Hematopoietic multipotent progenitor cell treated with erythropoietin and hydrocortisone succinate and interleukin-3 and kit ligand, for 17 days (in vitro differentiated cells): ENCODE results near the gene CD300A.

Experiments used
- DNase-seq: peaks from one replicate; pipeline ENCODE4 v3.0.0-alpha.2; 2015; ENCODE audit warnings: low spot score

CD300A gene

DNA sequence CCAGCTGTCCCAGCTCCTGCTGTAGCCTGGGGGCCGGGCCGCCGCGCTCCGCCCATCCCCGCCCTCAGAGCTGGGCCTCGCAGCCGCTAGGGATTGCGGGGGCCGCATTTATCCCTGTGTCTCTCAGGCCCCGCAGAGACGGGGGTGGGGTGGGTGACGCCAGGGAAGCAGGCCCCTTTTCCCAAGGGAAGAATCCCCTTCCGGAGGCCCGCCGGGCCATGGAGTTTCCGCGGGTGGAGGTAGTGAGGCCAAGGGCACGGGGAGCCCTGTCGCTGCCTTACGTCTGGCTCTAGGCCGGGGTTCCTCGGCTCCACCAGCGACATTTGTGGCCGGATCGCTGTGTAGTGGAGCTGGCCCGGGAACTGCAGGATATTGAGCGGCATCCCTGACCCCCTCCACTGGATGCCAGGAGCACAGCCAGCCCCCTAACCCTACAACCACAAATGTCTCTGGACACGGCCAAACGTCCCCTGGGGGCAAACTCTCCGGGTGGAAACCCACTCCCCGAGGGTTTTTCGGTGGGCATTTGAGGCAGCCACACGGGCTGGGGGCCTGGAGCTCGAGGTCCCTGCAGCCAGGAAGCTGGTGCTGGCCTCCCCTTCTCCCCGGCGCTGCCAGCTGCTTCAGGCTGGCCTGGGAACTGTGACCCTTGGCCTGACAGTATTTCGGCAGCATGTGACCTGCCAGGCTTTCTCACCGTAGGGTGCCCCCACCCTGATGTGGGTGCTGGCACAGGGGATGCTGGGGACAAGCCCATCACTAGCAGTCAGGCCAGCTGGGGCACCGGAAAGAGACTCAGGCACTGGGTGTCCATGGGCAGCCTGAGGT is 12.0 kb upstream of the CD300A start:
- no peak for DNase-seq

DNA sequence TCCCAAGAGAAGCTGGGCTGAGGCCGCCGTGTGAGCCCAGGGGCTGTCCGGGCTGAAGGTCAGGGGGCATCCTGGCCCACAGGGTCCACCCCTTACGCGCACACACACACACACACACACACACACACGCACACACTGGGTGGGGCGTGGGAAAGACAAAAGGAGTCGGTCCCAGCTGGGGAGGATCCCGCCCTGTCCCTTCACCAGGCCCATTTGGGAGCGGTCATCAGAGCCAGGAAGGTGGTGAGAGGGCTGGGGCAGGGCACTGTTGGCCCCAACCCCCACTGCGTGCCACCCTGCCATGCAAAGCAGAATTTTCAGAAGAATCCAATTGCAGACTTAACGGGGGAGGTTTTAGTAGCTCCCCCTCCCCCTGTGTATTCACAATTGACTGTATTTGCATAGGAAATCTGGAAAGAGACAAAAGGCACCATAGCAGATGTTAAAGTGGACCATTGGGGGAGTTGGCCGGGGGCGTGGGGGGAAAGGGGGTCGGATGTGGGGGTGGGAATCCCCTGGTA is 11.3 kb upstream of the CD300A start:
- no peak for DNase-seq

DNA sequence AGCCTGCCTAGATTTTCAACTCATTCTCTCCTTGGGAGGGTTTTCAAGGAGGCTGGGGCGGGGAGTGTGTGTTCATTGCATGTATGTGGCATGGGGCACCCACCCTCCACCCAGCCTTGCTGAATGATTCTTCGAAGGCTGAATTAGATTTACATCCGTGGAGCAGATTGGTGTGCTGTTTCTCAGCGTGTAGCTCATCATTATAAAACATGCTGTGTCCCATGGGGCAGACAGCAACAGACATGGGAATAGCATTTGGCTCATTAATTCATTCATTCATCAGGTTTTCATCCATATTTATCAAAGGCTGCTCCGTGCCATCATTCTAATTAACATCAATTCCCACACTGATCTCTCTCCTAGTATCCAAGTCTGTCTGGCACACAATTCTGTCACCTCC is 10.6 kb upstream of the CD300A start:
- no peak for DNase-seq

DNA sequence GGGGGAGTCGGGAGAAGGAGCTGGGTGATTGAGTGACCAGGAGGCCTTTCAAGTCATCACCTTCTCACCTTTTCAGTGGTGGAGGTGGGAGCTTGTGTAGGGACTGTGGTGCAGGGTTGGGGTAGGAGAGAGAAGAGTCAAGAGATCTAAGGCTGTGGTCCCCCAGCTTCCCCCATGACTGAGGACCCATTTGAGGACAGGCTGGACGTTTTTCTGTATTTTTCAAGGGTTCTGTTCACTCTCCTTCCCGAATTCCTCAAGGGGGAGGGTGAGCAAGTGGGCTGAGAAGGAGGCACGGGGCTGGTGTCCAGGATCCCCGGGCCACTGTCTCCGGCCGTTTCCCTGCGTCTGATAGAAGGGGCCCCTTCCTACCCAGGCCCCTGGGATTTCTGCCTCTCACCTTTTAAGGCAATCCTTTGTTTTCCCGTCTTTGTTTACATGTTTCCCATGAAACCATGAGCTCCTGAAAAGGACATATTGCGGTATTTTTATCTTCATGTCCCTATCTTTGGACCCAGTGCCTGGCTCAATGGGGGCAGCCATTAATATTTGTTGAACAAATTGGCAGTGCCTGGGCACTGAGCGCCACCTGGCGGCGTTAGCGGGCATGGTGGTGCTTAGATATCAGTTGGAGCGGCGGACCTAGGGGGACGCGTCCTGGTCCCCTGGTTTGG is 9.2 kb upstream of the CD300A start:
- peak; percentile 76 for DNase-seq

DNA sequence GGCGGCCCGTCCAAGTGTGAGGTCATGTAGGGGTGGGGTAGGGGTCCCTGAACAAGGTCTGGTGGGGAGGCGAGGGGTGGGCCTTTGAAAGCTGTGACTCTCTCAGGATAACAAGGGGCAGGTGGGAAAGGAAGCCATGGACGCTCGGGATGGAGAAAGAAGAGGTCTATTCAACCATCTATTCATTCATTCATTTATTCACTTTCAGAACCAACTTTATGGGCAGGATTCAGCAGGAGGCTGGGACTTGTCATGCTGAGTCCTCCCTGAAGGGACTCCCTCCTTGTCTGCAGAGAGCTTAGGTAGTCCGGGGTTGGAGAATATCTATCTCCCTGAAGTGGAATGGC is 8.6 kb upstream of the CD300A start:
- no peak for DNase-seq

DNA sequence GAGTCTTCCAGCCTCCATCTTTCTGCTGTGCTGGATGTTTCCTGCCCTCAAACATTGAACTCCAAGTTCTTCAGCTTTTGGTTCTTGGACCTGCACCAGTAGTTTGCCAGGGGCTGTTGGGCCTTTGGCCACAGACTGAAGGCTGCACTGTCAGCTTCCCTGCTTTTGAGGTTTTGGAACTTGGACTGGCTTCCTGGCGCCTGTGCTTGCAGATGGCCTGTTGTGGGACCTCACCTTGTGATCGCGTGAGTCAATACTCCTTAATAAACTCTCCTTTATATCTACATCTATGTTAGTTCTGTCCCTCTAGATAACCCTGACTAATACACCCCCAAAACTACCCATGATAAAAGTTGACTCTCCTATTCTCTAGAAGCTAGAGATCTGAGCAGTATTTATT is 7.6 kb upstream of the CD300A start:
- DNase-seq, result no peak

DNA sequence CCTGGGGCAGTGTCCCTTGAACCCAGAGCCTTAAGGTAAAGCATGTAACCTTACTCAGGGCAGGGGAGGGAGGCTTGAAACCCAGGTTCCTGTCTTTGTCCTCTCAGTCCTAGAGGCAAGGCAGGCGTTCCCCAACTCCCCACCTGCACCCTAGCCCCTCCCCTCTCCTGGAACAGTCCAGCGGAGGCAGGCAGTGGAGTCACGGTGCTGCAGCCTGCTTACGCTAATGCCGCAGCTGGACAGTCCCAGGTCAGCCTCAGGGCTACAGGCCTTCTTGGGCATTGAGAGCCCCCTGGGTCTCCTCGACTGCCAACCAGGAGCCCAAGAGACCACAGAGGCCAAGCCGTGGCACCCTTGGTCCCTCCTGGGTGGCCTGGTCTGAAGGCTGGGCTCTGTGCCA is 6.8 kb upstream of the CD300A start:
- no peak for DNase-seq

DNA sequence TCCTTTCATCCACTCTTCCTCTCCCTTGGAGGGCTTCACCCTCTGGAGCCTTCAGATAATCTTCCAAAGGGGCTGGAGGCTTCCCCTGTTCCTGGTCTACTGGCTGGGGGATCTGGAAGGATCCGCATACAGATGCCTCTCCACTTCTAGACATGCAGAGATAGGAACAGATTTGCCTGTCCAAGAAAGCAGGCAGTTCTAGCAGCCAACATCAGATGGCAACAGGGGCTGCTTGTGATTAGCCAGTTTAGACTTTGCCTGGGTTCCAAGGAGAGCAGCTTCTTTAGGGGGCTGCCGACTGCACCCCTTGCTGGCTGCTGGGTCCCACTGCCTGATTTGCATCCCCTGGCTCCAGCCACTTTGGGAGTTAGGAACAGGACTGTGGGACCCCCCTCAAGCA is 6.2 kb upstream of the CD300A start:
- DNase-seq, result no peak

DNA sequence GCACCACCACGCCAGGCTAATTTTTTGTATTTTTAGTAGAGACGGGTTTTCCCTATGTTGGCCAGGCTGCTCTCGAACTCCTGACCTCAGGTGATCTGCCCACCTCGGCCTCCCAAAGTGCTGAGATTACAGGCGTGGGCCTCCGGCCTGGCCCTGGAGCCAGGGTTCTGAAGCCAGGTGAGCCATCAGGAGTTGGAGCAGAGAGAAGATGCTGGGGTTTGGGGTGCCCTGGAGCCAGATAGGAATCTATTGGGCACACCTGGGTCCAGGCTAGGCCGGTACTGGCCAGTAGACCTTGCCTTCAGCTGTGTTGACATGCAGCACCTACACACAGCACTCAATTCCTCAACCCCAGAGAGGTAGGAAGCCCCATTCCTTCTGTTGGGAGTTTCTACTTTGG is 5.4 kb upstream of the CD300A start:
- DNase-seq, result no peak

DNA sequence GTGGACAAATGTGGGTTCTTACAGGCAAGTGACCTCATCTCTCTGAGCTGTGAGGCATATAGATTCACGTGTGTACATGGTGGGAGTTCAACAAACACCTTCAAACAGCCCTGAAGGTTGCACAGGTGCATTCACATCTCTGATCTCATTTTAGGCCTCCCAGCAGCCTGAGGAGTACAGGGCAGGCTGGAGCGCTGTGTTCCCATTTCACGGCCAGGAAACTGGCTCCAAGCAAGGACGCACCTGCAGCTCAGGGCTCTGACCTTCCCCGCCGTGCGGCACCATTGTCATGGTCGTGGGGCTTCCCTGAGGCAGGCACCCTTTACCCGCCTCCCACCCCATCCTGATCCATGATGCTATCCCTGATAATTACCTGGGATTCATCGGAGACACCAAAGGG is 4.8 kb upstream of the CD300A start:
- no peak for DNase-seq

DNA sequence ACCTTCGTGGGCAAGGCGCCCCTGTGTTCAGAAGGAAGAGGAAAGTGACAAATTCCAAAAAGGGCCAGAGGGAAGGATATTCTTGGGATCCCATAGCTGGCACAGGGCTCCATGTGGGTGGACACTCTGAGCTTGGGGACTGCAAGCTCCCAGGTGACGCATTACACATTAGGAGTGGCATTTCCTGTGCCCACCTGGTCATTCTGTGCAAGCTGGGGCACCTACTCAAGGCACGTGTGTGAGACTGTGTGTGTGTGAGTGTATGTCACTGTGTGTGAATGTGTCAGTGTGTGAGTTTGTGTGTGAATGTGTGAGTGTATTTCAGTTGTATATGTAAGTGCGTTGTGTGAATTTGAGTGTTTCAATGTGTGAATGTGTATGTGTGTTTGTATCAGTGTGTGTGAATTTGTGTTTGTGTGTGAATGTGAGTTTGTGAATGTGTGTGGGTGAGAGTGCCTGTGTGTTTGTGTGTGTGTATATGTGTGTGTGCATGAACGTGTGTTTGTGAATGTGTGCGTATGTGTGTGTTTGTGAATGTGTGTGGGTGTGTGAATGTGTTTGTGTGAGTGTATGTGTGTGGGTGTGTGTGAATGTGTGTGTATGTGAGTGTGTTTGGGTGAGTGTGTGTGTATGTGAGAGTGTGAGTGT is 1.6 kb upstream of the CD300A start:
- DNase-seq, result no peak

DNA sequence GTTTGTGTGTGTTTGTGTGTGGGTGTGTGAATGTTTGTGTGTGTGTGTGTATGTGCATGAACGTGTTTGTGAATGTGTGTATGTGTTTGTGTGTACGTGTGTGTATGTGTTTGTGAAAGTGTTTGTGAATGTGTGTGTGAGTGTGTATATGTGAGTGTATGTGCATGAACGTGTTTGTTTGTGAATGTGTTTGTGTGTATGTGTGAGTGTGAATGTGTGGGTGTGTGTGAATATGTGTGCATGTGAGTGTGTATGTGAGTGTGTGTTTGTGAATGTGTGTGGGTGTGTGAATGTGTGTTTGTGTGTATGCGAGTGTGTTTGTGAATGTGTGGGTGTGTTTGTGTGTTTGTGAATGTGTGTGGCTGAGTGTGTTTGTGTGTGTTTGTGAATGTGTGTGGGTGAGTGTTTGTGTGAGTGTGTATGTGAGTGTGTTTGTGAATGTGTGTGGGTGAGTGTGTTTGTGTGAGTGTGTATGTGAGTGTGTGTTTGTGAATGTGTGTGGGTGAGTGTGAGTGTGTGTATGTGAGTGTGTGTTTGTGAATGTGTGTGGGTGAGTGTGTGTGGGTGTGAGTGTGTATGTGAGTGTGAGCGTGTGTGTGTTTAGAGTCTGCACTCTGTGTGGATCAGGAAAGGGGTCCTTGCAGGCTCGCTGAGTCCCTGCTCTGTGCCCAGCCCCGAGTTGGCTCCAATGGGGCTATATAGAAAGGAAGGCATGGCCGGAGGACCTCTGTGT is 890 bp upstream of the CD300A start:
- DNase-seq, result no peak

DNA sequence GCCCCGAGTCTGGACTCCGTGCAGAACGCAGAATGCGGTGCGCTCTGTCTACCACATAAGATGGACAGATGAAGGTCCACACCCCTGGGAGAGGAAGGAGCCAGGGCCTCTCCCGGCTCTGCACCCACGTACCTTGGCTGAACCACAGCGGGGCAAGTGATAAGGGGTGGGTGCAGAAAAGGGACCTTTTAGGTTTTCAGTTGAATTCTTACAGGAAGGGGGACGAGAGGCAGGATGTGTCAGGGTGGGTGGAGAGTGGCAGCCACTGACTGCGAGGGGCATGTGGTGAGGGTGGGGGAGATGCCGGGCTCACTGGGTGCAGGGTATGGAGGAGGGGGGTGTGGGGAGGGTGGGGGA is 372 bp downstream of the CD300A start:
- no peak for DNase-seq

DNA sequence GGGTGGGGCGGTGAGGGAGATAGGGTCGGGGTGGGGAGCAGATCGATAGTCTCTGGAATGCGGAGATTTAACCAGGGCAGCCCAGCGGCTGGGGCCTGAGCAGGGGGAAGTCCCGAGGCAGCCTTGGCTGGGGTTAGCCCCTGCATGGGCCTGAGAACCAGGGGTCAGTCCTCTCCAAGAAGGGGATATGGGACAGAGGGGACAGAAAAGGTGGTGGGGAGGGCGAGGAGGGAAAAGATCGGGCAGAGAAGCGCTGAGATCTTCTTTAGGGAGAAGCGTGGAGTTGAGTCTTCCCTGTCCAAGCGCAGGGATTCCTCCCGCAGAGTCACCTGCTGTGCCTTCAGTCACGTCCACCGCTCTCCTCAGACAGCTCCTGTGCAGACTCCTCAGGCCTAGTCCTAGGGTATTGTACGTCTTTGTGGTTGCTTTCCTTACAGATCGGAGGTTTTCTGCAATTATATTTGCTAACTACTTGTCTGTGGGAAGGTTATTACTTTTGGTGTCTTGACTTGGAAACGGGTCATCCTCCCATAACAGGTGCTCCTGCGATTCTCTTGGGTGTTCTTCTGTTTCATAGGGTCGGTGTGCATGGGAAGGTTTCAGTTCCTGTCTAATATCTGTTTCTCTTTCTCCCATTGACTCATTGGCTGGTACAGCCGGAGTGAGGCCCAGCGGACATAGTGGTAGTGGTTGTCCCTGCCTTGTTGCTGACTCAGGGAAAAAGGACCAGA is 952 bp downstream of the CD300A start:
- no peak for DNase-seq

DNA sequence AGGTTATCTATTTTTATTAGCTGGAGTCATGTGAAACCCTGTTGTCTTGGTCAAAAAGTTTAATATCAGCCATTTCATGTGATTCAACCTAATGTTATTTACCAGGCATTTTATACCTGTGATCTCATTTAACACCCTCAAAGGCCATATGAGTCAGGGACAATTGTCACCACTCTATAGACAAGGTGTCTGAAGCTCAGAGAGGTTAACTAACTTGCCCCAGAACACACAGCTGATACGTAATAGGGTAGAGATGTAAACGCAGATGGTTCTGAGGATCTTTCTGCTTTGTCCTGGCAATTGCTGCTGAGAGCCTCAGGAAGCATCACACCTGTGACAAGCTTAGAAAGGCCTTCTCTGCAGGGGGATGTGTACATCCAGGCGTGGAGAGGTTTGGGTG is 4.9 kb downstream of the CD300A start:
- DNase-seq, result no peak

DNA sequence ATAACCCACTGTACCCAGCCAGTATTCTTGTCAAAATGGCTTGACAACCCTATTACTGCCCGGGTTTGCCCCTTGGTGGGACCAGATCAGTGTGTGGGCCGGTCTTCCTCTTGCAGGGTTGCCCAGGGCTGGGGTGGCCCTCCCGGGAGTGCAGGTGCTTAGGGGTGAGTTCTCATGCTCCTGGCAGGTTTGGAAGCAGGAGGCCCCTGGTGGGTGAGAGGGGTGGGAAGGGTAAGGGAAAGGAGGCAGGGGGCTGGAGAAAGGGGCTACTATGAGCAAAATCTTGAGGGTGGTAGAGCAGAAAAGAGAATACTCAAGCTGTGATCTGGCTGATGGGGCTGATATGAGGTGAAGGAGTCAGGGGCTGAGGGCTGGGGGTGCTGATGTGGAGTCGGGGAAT is 6.5 kb downstream of the CD300A start:
- DNase-seq, result no peak

DNA sequence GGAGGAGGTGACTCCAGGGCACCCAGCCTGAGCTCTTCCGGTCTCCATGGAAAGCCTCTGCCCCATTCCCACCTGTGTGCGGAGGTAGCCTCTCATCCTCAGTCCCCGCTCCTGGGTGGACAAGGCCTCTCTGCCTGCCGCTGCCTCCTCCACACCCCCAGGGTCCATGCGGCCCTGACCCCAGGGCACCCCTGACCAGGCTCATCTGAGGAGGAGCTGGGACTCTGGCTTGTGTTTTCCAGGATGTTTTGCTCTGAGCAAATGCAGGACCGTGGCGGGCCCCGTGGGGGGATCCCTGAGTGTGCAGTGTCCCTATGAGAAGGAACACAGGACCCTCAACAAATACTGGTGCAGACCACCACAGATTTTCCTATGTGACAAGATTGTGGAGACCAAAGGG is 6.9 kb downstream of the CD300A start:
- DNase-seq, result no peak

DNA sequence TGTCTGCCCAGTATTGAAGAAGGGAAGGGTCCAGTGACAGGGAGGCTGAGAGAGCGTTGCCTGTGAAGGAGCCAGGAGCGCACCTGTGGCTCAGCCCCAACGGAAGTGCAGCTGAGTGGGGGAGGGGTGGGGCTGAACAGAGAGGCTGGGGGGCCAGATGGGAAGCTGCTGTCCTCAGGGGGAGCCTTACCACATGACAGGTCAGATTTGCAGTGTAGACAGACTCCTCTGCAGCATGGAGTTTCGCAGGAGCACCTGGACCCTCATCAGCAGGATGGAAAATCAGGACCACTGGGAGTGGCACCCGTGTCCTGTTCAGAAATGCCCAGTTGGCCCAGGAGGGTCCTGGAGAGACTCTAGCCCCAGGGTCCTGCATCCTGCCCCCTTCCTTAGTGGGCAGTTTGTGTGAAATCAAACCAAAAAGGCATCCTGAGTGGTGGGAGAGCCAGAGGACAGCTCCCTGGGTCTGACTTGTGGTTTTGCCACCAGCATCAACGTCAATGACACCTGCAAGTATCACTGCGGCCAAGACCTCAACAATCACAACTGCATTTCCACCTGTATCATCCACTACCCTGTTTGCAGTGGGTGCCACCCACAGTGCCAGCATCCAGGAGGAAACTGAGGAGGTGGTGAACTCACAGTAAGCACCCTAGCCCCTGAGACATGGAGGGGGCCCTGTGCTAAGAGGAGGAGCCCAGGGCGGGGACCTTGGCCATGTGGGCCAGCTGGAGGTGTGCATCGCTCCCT is 7.8 kb downstream of the CD300A start:
- DNase-seq, result no peak

DNA sequence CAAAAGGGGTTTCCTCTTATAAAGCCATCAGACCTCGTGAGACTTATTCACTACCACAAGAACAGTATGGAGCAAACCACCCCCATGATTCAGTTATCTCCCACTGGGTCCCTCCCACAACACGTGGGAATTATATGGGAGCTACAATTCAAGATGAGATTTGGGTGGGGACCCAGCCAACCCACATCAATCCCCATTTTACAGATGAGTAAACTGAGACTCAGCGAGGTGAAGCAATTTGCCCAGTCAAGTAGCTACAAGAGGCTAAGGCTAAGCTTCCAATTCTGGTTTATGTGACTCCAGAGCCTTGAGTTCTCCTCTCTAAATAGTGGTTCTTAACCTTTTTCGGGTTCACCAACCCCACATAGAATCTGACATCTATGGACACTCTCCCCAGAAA is 8.8 kb downstream of the CD300A start:
- DNase-seq, result no peak

DNA sequence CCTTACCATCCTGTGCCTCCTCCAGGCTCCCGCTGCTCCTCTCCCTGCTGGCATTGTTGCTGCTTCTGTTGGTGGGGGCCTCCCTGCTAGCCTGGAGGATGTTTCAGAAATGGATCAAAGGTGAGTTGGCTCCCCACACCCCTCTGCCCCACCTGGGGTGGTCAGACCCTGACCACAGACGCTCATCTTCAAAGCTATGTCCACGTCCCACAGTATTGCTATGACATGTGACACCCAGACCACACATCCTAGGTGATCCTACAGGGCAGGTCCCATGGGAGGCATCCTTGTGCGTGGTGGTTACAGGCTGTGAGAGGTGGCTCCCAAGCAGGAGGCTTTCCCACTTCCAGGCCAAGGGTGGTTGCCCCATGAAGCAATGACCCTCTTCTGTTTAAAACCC is 11.0 kb downstream of the CD300A start:
- DNase-seq, result no peak

DNA sequence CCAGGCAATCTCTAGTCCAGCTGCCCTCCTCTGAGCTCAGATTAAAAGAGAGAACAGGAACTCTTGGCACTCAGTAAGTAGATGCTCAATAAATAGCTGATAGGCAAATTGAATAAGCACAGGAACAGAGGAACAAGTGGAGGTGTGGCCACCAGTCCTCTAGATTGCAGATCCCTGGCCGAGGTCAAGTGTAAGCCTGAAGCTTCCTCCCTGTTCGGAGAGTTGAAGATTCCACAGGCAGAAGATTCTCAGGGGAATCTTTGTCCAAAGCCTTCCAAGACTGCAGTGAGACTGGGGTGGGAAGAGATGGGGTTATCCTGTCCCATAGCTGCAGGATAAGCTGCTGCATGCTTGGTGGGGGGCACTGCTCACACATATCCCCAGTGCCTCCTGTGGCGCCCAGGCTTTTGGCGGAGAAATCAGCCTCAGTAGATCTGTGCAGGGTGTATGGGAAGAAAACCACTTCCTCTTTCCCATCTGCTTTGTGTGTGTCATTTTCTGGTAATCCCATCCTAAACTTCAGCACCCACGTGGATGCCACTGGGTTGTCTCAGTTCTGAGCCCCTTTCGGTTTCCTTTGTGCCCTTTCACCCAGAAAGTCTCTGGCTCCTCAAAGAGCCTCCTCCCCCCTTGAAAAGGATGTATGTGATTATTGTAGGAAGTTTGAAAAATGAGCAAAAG is 12.1 kb downstream of the CD300A start:
- DNase-seq, result no peak
